Measurements from ENCODE around the gene AIG1.

- TF ChIP-seq USF1 (IDR thresholded peaks at IDR 0.05; ENCODE audit: borderline replicate concordance, low read depth) (no peak), GABPA (IDR thresholded peaks at IDR 0.05; ENCODE audit: low read depth) (no peak), CTCF (IDR thresholded peaks at IDR 0.05) (no peak), FOSL2 (IDR thresholded peaks at IDR 0.05; ENCODE audit: borderline replicate concordance, low read depth) (no peak), TCF12 (IDR thresholded peaks at IDR 0.05) (no peak), MXI1 (IDR thresholded peaks at IDR 0.05; ENCODE audit: low read depth, low read length) (no peak), REST (IDR thresholded peaks at IDR 0.05; ENCODE audit: low read depth, low read length) (no peak), YY1 (IDR thresholded peaks at IDR 0.05; ENCODE audit: low read depth) (no peak), EP300 (IDR thresholded peaks at IDR 0.05; ENCODE audit: borderline replicate concordance in 1 of 2, low read depth in 1 of 2, low read length in 1 of 2) (no peak), TAF1 (IDR thresholded peaks at IDR 0.05; ENCODE audit: borderline replicate concordance, low read depth, low read length) (no peak), PBX3 (IDR thresholded peaks at IDR 0.05) (no peak), TEAD4 (IDR thresholded peaks at IDR 0.05; ENCODE audit: borderline replicate concordance, insufficient read depth) (no peak), USF2 (IDR thresholded peaks at IDR 0.05; ENCODE audit: borderline replicate concordance, low read depth, low read length) (no peak)
Observed at GRCh38 chr6:143288923-143289322, 228.2 kb downstream of the AIG1 start.
